ENCODE measurements around the gene ACKR2.

Gene ACKR2

DNA sequence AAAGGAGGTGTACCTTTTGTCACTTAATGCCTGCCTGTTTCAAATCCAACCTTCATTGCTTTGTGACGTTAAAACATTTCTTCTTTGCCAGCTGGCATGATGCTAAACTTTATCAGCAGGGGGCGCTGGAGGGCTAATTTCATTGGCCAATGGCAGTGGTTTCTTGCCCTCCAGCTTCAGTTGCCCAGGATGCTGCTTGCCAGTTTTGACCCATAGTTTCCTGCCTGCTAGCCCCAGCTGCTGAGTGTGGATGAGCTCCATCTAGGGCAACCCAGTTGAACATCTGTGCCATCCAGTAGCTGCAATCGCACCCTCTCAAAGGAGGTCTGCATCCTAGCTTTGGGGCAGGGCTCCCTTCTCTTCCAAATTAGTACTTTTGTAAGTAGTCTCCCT is 22.1 kb downstream of the ACKR2 start:
- intact Hi-C loops (cut with DNase I; ENCODE audit: low total_unique reads): loop anchor here (5.0 kb wide), 2 partner anchors 49 to 51 kb away; no protein-coding TSS in a partner anchor
- Histone ChIP-seq H3K9me3 (no peaks in the 10 kb centered on the region), H3K27ac (peak overlapping the region in 1 of 2 donors; percentile 19), H3K4me3 (no peak overlapping the region), H3K4me1 (peaks cover 0 to 10% (median 2%) of the 10 kb centered on the region in 4 donors), H3K27me3 (no peaks in the 10 kb centered on the region), H3K36me3 (no peaks in the 10 kb centered on the region)
- TF ChIP-seq, protein P1, sequence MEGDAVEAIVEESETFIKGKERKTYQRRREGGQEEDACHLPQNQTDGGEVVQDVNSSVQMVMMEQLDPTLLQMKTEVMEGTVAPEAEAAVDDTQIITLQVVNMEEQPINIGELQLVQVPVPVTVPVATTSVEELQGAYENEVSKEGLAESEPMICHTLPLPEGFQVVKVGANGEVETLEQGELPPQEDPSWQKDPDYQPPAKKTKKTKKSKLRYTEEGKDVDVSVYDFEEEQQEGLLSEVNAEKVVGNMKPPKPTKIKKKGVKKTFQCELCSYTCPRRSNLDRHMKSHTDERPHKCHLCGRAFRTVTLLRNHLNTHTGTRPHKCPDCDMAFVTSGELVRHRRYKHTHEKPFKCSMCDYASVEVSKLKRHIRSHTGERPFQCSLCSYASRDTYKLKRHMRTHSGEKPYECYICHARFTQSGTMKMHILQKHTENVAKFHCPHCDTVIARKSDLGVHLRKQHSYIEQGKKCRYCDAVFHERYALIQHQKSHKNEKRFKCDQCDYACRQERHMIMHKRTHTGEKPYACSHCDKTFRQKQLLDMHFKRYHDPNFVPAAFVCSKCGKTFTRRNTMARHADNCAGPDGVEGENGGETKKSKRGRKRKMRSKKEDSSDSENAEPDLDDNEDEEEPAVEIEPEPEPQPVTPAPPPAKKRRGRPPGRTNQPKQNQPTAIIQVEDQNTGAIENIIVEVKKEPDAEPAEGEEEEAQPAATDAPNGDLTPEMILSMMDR (IDR thresholded peaks at IDR 0.05): peak; percentile 78 to 89
- DNase-seq: peak; percentile 72 to 84

DNA sequence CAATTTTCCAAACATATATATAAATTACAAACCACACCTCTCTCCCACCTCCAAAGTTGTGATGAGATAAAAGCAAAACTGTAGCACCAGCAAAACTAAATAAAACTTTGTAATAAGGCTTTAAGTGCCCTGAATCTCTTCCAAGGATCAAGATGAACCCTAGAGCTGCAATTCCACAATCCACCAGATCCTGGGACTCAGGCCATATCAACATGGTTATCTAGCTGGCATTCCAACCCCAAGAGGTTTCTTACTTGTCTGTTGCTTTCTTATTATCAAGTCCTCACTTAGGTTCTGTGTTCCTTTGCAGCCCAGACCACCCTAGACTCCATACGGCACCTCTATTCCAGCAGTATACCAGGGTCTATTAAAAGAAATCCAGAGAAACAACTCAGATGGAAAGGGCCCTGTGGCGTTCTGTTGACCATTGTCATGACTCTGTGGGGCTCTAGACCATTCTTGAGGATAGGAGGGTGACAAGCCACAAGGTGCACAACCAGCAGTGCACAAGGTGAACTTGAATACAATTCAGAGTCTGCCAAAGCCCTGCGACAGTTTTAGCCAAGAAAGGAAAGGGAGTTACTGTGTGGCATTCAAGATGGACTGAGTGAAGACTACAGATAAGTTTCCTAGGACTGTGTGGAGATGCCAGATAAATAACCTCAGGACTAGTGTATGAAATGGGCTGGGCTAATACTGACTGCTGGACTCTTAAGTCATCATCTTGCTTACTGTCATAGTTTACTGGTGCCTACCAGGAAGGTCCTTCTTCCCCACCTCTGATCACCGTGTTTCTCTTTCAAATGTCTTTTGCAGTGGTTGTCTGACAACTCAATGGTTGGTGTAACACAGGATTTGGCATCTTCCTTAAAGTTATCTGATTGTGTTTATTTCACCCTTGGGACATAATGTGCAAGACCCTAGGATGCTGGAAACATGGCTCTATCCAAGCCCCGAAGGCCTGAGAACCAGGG is 27.2 kb downstream of the ACKR2 start:
- TF ChIP-seq, protein P1 (IDR thresholded peaks at IDR 0.05): no peak
- H3K9me3 ChIP-seq: no peaks in the 10 kb centered on the region
- no peaks in the 10 kb centered on the region for H3K36me3 ChIP-seq
- H3K27ac ChIP-seq: no peak overlapping the region
- no peak for DNase-seq
- peaks cover 0 to 11% (median 0%) of the 10 kb centered on the region in 4 donors for H3K4me1 ChIP-seq
- intact Hi-C loops (cut with DNase I; ENCODE audit: low total_unique reads): no loop called here
- H3K27me3 ChIP-seq: no peaks in the 10 kb centered on the region
- no peak overlapping the region for H3K4me3 ChIP-seq

DNA sequence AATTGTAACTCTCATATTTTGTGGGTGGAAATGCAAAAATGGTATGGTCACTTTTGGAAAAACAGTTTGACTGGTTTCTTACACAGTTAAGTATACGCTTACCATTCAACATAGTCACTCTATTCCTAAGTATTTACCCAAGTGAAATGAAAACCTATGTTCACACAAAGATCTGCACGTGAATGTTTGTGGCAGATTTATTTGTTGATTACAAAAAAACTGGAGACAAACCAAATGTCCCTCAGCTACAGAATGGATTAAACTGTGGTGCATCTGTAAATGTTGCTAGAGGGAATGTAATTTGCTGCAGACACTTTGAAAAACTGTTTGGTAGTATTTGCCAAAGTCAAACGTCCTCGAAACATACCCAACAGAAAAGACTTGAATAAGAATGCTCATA is 29.3 kb downstream of the ACKR2 start:
- H3K9me3 ChIP-seq: no peaks in the 10 kb centered on the region
- TF ChIP-seq, protein P1 (IDR thresholded peaks at IDR 0.05): no peak
- H3K4me3 ChIP-seq: no peak overlapping the region
- intact Hi-C loops (cut with DNase I; ENCODE audit: low total_unique reads): no loop called here
- H3K27me3 ChIP-seq: no peaks in the 10 kb centered on the region
- H3K4me1 ChIP-seq: peaks cover 0 to 30% (median 11%) of the 10 kb centered on the region in 4 donors
- no peak for DNase-seq
- no peaks in the 10 kb centered on the region for H3K36me3 ChIP-seq
- no peak overlapping the region for H3K27ac ChIP-seq

DNA sequence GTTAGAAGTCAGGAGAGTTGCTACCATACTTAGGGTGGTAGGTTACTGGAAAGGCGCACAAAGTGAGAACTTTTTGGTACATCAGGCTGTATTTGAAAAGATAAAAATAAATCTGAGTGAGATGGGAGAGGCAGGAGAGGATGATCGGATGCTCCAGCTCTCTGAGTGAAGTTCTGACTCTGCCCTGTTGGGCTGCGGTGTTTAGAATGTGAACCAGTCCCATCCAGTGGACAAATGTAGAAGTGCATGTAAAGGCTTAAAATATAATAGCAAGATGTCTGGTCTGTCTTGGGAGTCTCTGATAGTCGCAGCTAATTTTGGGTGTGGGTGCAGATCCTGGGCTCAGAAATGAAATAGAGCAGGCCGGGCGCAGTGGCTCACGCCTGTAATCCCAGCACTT is 30.4 kb downstream of the ACKR2 start:
- H3K4me1 ChIP-seq: peaks cover 0 to 41% (median 21%) of the 10 kb centered on the region in 4 donors
- H3K36me3 ChIP-seq: no peaks in the 10 kb centered on the region
- DNase-seq: peak in 1 of 2 donors; percentile 47
- H3K9me3 ChIP-seq: no peaks in the 10 kb centered on the region
- H3K4me3 ChIP-seq: peak overlapping the region; percentile 26 to 42
- TF ChIP-seq, protein P1 (IDR thresholded peaks at IDR 0.05): peak; percentile 89 to 91
- H3K27me3 ChIP-seq: no peaks in the 10 kb centered on the region
- no peak overlapping the region for H3K27ac ChIP-seq
- intact Hi-C loops (cut with DNase I; ENCODE audit: low total_unique reads): no loop called here

DNA sequence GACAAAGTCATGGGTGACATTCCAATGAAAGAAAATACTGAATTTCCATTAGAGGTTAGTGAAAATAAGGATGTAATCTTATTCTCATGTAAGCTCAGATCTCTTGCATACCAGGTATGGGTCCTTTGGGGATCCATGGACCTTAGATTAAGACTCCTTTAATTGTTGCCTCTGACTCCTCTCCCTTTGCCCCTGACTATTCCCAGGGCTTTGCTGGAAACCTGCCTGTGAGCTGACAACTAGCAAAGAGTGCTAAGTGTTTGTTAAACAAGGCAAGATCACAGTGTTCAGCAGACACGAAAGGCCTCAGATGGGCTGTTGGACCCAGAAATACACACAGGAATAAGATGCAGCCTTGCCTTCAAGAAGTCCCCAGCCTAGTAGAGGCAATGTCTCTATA is 32.1 kb downstream of the ACKR2 start:
- Histone ChIP-seq H3K9me3 (no peaks in the 10 kb centered on the region), H3K4me1 (peaks cover 4 to 58% (median 36%) of the 10 kb centered on the region in 4 donors), H3K27me3 (no peaks in the 10 kb centered on the region), H3K4me3 (no peak overlapping the region), H3K27ac (peak overlapping the region; percentile 68 to 79), H3K36me3 (no peaks in the 10 kb centered on the region)
- DNase-seq: no peak
- intact Hi-C loops (cut with DNase I; ENCODE audit: low total_unique reads): no loop called here
- TF ChIP-seq, protein P1 (IDR thresholded peaks at IDR 0.05): no peak

Measured in tibial artery (tissue), 4 donors.